ENCODE measurements around the gene SIN3B.

The SIN3B gene

GRCh38 chr19:16875584-16876555 is 46.7 kb downstream of the SIN3B start:
- TF ChIP-seq, protein P1, sequence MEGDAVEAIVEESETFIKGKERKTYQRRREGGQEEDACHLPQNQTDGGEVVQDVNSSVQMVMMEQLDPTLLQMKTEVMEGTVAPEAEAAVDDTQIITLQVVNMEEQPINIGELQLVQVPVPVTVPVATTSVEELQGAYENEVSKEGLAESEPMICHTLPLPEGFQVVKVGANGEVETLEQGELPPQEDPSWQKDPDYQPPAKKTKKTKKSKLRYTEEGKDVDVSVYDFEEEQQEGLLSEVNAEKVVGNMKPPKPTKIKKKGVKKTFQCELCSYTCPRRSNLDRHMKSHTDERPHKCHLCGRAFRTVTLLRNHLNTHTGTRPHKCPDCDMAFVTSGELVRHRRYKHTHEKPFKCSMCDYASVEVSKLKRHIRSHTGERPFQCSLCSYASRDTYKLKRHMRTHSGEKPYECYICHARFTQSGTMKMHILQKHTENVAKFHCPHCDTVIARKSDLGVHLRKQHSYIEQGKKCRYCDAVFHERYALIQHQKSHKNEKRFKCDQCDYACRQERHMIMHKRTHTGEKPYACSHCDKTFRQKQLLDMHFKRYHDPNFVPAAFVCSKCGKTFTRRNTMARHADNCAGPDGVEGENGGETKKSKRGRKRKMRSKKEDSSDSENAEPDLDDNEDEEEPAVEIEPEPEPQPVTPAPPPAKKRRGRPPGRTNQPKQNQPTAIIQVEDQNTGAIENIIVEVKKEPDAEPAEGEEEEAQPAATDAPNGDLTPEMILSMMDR (IDR thresholded peaks at IDR 0.05; ENCODE audit: insufficient read depth, low read length, missing control alignments): no peak
- no peak for DNase-seq (ENCODE audit: low read depth, low spot score)
- H3K4me3 ChIP-seq (ENCODE audit: low read depth, low read length): no peak overlapping the region
- POLR2A ChIA-PET: no interaction called here
- CTCF ChIA-PET: no interaction called here

DNA sequence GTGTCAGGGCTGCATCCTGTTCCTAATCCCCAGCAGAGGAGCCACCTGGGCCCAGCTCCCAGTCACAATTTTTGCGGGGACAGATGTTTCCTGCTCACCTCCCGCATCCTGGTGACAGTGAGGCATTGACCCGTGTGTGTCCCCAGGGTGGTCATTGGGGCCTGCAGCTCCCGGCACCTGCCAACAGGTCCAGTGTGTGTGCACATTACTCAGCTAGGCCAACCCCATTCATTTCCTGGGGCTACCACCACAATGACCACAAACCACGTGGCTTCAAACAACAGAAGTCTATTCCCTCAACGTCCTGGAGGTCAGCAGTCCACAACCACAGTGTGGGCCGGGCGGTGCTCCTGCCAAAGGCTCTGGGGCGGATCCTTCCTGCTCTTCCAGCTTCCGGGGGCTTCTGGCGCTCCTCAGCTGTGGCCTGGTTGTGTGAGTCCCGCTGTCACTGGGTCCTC is 47.7 kb downstream of the SIN3B start:
- POLR2A ChIA-PET: no interaction called here
- DNase-seq (ENCODE audit: low read depth, low spot score): no peak
- no peak overlapping the region for H3K4me3 ChIP-seq (ENCODE audit: low read depth, low read length)
- TF ChIP-seq, protein P1 (IDR thresholded peaks at IDR 0.05; ENCODE audit: insufficient read depth, low read length, missing control alignments): no peak
- CTCF ChIA-PET: no interaction called here

GRCh38 chr19:16877581-16877980 is 48.4 kb downstream of the SIN3B start:
- TF ChIP-seq, protein P1 (IDR thresholded peaks at IDR 0.05; ENCODE audit: insufficient read depth, low read length, missing control alignments): no peak
- no peak overlapping the region for H3K4me3 ChIP-seq (ENCODE audit: low read depth, low read length)
- POLR2A ChIA-PET: no interaction called here
- no peak for DNase-seq (ENCODE audit: low read depth, low spot score)
- CTCF ChIA-PET: no interaction called here

- POLR2A ChIA-PET: no interaction called here
- no peak for DNase-seq (ENCODE audit: low read depth, low spot score)
- CTCF ChIA-PET: no interaction called here
- no peak overlapping the region for H3K4me3 ChIP-seq (ENCODE audit: low read depth, low read length)
- TF ChIP-seq, protein P1 (IDR thresholded peaks at IDR 0.05; ENCODE audit: insufficient read depth, low read length, missing control alignments): no peak
Measured at GRCh38 chr19:16878181-16878965, 49.2 kb downstream of the SIN3B start.

DNA sequence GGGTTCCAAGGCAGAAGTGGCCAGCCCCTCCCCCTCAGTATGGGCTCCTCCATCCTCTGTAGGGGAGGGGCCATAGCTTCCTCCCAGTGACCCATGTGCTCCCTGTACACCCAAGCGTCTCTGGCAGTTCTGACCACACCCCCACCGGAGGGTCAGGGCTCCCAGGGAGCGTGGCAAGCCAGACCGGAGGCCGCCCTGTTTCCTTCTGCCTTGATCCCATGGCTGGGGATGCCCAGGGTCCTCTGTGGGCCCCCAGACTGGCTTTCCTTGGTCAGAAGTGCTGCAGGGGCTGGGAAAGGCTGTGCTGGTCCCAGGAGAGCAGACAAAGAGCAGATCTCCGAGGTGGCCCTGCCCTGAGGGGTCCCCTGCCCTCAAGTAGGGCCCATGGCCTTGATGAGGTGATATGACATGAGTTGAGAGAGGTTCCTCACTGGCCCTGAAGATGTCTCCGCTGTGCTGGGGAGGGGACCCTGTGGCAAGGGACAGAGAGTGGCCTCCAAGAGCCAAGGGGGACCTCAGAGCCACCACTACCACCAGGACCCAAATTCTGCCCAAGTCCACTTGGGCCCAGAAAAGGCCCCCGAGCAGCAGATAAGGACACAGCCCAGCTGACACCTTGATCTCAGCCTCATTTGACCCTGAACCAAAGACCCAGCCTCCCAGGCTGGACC is 51.8 kb downstream of the SIN3B start:
- ChIA-PET POLR2A (no interaction called here), CTCF (no interaction called here)
- DNase-seq (ENCODE audit: low read depth, low spot score): no peak
- H3K4me3 ChIP-seq (ENCODE audit: low read depth, low read length): no peak overlapping the region
- TF ChIP-seq, protein P1 (IDR thresholded peaks at IDR 0.05; ENCODE audit: insufficient read depth, low read length, missing control alignments): no peak
